ENCODE results near the gene GPN1.

DNA sequence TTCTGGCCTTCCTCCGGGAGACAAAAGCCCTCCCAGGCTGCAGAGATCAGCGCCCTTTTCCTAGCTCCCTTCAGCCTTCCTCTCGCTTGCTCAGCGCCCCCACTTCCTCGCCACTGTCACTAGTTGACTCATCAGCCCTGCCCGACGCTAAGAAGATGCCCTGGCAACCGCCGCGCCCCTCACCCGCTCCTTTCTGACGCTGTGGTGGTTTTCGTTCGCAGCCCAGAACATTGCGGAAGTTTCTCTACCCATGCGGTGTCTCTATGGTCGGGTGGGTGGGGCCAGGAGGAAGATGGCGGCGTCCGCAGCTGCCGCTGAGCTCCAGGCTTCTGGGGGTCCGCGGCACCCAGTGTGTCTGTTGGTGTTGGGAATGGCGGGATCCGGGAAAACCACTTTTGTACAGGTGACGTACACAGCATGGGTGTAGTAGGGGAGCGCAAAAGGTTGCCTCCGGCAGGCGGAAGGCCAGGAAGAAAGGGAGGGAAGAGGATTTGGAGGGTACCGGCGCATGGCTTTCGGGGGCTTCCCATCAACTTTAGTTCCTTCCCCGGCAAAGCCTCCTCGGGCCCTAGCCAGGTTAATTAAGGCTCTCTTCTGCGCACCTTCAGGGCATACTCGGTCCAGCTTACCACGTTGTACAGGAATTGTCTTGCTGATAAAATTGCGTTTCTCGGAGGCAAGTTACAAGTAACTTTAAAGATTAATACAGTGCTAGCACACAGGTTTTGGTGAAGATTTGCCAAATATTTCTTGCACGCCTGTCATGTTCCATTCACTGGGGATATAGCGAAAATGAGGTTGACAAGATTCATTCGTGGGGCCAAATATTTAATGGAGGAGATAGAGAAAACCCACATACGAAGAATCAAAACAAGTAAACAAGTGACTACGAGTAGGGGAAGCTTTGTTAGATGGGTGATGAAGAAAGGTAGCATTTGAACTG, at the start of gene GPN1, which contains the start of gene CCDC121:
- peak; percentile 55 to 60 for TF ChIP-seq POLR2A (IDR thresholded peaks at IDR 0.05)
- TF ChIP-seq, protein P1, sequence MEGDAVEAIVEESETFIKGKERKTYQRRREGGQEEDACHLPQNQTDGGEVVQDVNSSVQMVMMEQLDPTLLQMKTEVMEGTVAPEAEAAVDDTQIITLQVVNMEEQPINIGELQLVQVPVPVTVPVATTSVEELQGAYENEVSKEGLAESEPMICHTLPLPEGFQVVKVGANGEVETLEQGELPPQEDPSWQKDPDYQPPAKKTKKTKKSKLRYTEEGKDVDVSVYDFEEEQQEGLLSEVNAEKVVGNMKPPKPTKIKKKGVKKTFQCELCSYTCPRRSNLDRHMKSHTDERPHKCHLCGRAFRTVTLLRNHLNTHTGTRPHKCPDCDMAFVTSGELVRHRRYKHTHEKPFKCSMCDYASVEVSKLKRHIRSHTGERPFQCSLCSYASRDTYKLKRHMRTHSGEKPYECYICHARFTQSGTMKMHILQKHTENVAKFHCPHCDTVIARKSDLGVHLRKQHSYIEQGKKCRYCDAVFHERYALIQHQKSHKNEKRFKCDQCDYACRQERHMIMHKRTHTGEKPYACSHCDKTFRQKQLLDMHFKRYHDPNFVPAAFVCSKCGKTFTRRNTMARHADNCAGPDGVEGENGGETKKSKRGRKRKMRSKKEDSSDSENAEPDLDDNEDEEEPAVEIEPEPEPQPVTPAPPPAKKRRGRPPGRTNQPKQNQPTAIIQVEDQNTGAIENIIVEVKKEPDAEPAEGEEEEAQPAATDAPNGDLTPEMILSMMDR (IDR thresholded peaks at IDR 0.05), result no peak
